Mesodermal cell (in vitro differentiated cells): ENCODE results near the gene HTR1D. TPM values are rescaled to one million over a fixed set of nuclear protein-coding genes. Genes with fewer than 3 reads are reported as not detected.
"Not testable (repeated sequence)": the region's sequence is repeated elsewhere in the genome, so short reads cannot be mapped to it uniquely, and the experiment has no call there.

ENCODE experiments used
- H3K27ac ChIP-seq: 2 replicates; pipeline ENCODE4 v1.7.0; 2013; ENCODE audit warnings: mild to moderate bottlenecking, low read depth, low read length, moderate library complexity; ENCODE audit not compliant: severe bottlenecking
- H3K36me3 ChIP-seq: 2 replicates; pipeline ENCODE4 v1.7.1; 2013; ENCODE audit warnings: mild to moderate bottlenecking, low read length, moderate library complexity; ENCODE audit not compliant: control insufficient read depth, insufficient read depth
- H3K4me1 ChIP-seq: one replicate; pipeline ENCODE4 v1.7.1; 2013; ENCODE audit warnings: mild to moderate bottlenecking, low read length; ENCODE audit not compliant: insufficient read depth, control insufficient read depth, poor library complexity, severe bottlenecking
- H3K4me3 ChIP-seq: 2 replicates; pipeline ENCODE4 v1.7.0; 2013; ENCODE audit warnings: low read length, control low read depth, mild to moderate bottlenecking; ENCODE audit not compliant: insufficient read depth, poor library complexity, severe bottlenecking; ENCODE audit errors: extremely low read depth
- H3K9me3 ChIP-seq: 2 replicates; pipeline ENCODE4 v1.7.1; 2013; ENCODE audit warnings: mild to moderate bottlenecking, low read length, moderate library complexity; ENCODE audit not compliant: control insufficient read depth
- WGBS, 2 experiments: methylation state at CpG; one replicate each; pipeline ENCODE4 v1.1.5; 2013; ENCODE audit warnings: missing lambda C conversion rate in 2 of 2; ENCODE audit not compliant: insufficient coverage in 2 of 2; 5-methylcytosine and 5-hydroxymethylcytosine counted together
- polyA plus RNA-seq, 2 experiments: library from polyadenylated mRNA; stranded (reverse); fragments of 50-300 nt; gene quantifications; one replicate each; pipeline ENCODE4 v1.2.3, GENCODE V29; 2013

Gene HTR1D
- polyA plus RNA-seq (2013, experiment 1 of 2) = 1.1 TPM
- polyA plus RNA-seq (2013, experiment 2 of 2) = 0.71 TPM

- Histone ChIP-seq H3K9me3 (no peaks in the 10 kb centered on the region), H3K4me1 (peaks cover 6% of the 10 kb centered on the region), H3K4me3 (peak within 1 kb of the TSS; percentile 37), H3K27ac (no peak within 1 kb of the TSS), H3K36me3 (no peaks in the 10 kb centered on the region)
- WGBS, 2 experiments = 2 to 5% methylated on average over 8 to 15 of the region's 45 CpGs
Observed at GRCh38 chr1:23217421-23218115, at the start of gene HTR1D. Gene HTR1D (minus strand): TSS chr1:23217502. CDS start chr1:23194219, 23,283 bp downstream.

- H3K27ac ChIP-seq = no peak overlapping the region
- H3K4me3 ChIP-seq = no peak overlapping the region
- H3K36me3 ChIP-seq = no peaks in the 10 kb centered on the region
- no peaks in the 10 kb centered on the region for H3K9me3 ChIP-seq
- WGBS, 2 experiments = 17% methylated on average over 1 of the region's 3 CpGs; no CpG with 5 or more reads in 1 of the 2 experiments
- no peaks in the 10 kb centered on the region for H3K4me1 ChIP-seq
Observed at GRCh38 chr1:23263380-23263887, 46.1 kb upstream of the HTR1D start.

GRCh38 chr1:23258082-23258481 is 40.8 kb upstream of the HTR1D start:
- H3K9me3 ChIP-seq, H3K36me3 ChIP-seq, H3K4me1 ChIP-seq, H3K27ac ChIP-seq, H3K4me3 ChIP-seq: not testable (repeated sequence)
- WGBS, 2 experiments = 100% methylated on average over 1 of the region's 2 CpGs

GRCh38 chr1:23257371-23257770 is 40.1 kb upstream of the HTR1D start:
- not testable (repeated sequence) for H3K27ac ChIP-seq, H3K4me1 ChIP-seq, H3K9me3 ChIP-seq, H3K4me3 ChIP-seq, H3K36me3 ChIP-seq
- WGBS, 2 experiments = 91 to 100% methylated on average over 6 to 16 of the region's 34 CpGs

- no peaks in the 10 kb centered on the region for H3K9me3 ChIP-seq
- H3K4me3 ChIP-seq = no peak overlapping the region
- H3K27ac ChIP-seq = no peak overlapping the region
- no peaks in the 10 kb centered on the region for H3K36me3 ChIP-seq
- H3K4me1 ChIP-seq = no peaks in the 10 kb centered on the region
- WGBS, 2 experiments = 94% methylated on average over 4 to 5 of the region's 5 CpGs
Observed at GRCh38 chr1:23254584-23254983, 37.3 kb upstream of the HTR1D start.

GRCh38 chr1:23251812-23252211 is 34.5 kb upstream of the HTR1D start:
- Histone ChIP-seq H3K4me3 (no peak overlapping the region), H3K36me3 (no peaks in the 10 kb centered on the region), H3K27ac (no peak overlapping the region), H3K9me3 (no peaks in the 10 kb centered on the region), H3K4me1 (no peaks in the 10 kb centered on the region)
- WGBS, 2 experiments = no CpG with 5 or more reads among the region's 1 CpG

- WGBS, 2 experiments = 89 to 92% methylated on average over 3 to 5 of the region's 6 CpGs
- no peak overlapping the region for H3K4me3 ChIP-seq
- no peaks in the 10 kb centered on the region for H3K9me3 ChIP-seq
- H3K36me3 ChIP-seq = no peaks in the 10 kb centered on the region
- H3K4me1 ChIP-seq = no peaks in the 10 kb centered on the region
- H3K27ac ChIP-seq = no peak overlapping the region
Observed at GRCh38 chr1:23249787-23250454, 32.6 kb upstream of the HTR1D start.

GRCh38 chr1:23247276-23247675 is 30.0 kb upstream of the HTR1D start:
- H3K4me3 ChIP-seq = no peak overlapping the region
- 94 to 98% methylated on average over 4 to 6 of the region's 6 CpGs for WGBS, 2 experiments

GRCh38 chr1:23246274-23246673 is 29.0 kb upstream of the HTR1D start:
- Histone ChIP-seq H3K4me1 (no peaks in the 10 kb centered on the region), H3K27ac (no peak overlapping the region), H3K4me3 (no peak overlapping the region), H3K36me3 (no peaks in the 10 kb centered on the region), H3K9me3 (no peaks in the 10 kb centered on the region)
- 88 to 100% methylated on average over 2 of the region's 2 CpGs for WGBS, 2 experiments

More at GRCh38 chr1:23247276-23247675, 30.0 kb upstream of the HTR1D start:
- Histone ChIP-seq H3K4me1 (no peaks in the 10 kb centered on the region), H3K9me3 (no peaks in the 10 kb centered on the region), H3K27ac (no peak overlapping the region), H3K36me3 (no peaks in the 10 kb centered on the region)

GRCh38 chr1:23244256-23244761 is 27.0 kb upstream of the HTR1D start:
- Histone ChIP-seq H3K4me3 (no peak overlapping the region), H3K27ac (no peak overlapping the region), H3K36me3 (no peaks in the 10 kb centered on the region), H3K4me1 (no peaks in the 10 kb centered on the region), H3K9me3 (no peaks in the 10 kb centered on the region)
- WGBS, 2 experiments = 91 to 94% methylated on average over 4 to 5 of the region's 7 CpGs

GRCh38 chr1:23242414-23242813 is 25.1 kb upstream of the HTR1D start:
- no peaks in the 10 kb centered on the region for H3K9me3 ChIP-seq
- no peaks in the 10 kb centered on the region for H3K36me3 ChIP-seq
- H3K4me1 ChIP-seq = no peaks in the 10 kb centered on the region
- no peak overlapping the region for H3K4me3 ChIP-seq
- WGBS, 2 experiments = 95 to 97% methylated on average over 4 to 5 of the region's 7 CpGs
- H3K27ac ChIP-seq = no peak overlapping the region
